ENCODE measurements around the gene UNCX. TPM values are rescaled to one million over a fixed set of nuclear protein-coding genes. Genes with fewer than 3 reads are reported as not detected.
"Not testable (repeated sequence)": the region's sequence is repeated elsewhere in the genome, so short reads cannot be mapped to it uniquely, and the experiment has no call there.

UNCX gene
- total RNA-seq, 2 donors from 2014 or later = not detected

- H3K36me3 ChIP-seq = no peaks in the 10 kb centered on the region
- H3K4me3 ChIP-seq = no peak overlapping the region
- no peaks in the 10 kb centered on the region for H3K4me1 ChIP-seq (replicated peaks)
- 37% methylated on average over 28 of the region's 29 CpGs for WGBS
- H3K9me3 ChIP-seq = no peaks in the 10 kb centered on the region
- no peak overlapping the region for H3K27ac ChIP-seq
- intact Hi-C loops (cut with DNase I) = no loop called here
- TF ChIP-seq CTCF (IDR thresholded peaks at IDR 0.05) = no peak
- TF ChIP-seq POLR2AphosphoS5 (IDR thresholded peaks at IDR 0.05) = no peak
- no peak for TF ChIP-seq POLR2A (IDR thresholded peaks at IDR 0.05)
- H3K27me3 ChIP-seq (replicated peaks; ENCODE audit: insufficient read depth) = peaks cover 40% of the 10 kb centered on the region
- DNase-seq (ENCODE audit: low spot score) = no peak
These were observed 36.7 kb downstream of the UNCX start for GRCh38 chr7:1269336-1269890.

- Histone ChIP-seq H3K4me1 (replicated peaks) (no peaks in the 10 kb centered on the region), H3K36me3 (no peaks in the 10 kb centered on the region), H3K27me3 (replicated peaks; ENCODE audit: insufficient read depth) (peaks cover 40% of the 10 kb centered on the region), H3K9me3 (no peaks in the 10 kb centered on the region), H3K27ac (no peak overlapping the region), H3K4me3 (no peak overlapping the region)
- no peak for DNase-seq (ENCODE audit: low spot score)
- no peak for TF ChIP-seq CTCF (IDR thresholded peaks at IDR 0.05)
- TF ChIP-seq POLR2A (IDR thresholded peaks at IDR 0.05) = no peak
- no peak for TF ChIP-seq POLR2AphosphoS5 (IDR thresholded peaks at IDR 0.05)
- WGBS = 72% methylated on average over 12 of the region's 12 CpGs
- intact Hi-C loops (cut with DNase I) = no loop called here
These were observed 37.5 kb downstream of the UNCX start for GRCh38 chr7:1270181-1270580.

GRCh38 chr7:1271046-1271445 is 38.4 kb downstream of the UNCX start:
- Histone ChIP-seq H3K4me3 (no peak overlapping the region), H3K27me3 (replicated peaks; ENCODE audit: insufficient read depth) (peaks cover 44% of the 10 kb centered on the region), H3K27ac (no peak overlapping the region), H3K36me3 (no peaks in the 10 kb centered on the region), H3K9me3 (no peaks in the 10 kb centered on the region), H3K4me1 (replicated peaks) (no peaks in the 10 kb centered on the region)
- intact Hi-C loops (cut with DNase I) = no loop called here
- WGBS = 88% methylated on average over 14 of the region's 14 CpGs
- TF ChIP-seq CTCF (IDR thresholded peaks at IDR 0.05) (no peak), POLR2A (IDR thresholded peaks at IDR 0.05) (no peak), POLR2AphosphoS5 (IDR thresholded peaks at IDR 0.05) (no peak)
- DNase-seq (ENCODE audit: low spot score) = no peak

GRCh38 chr7:1271656-1272055 is 39.0 kb downstream of the UNCX start:
- H3K4me1 ChIP-seq (replicated peaks) = no peaks in the 10 kb centered on the region
- no peak for TF ChIP-seq POLR2AphosphoS5 (IDR thresholded peaks at IDR 0.05)
- TF ChIP-seq CTCF (IDR thresholded peaks at IDR 0.05) = no peak
- TF ChIP-seq POLR2A (IDR thresholded peaks at IDR 0.05) = no peak
- 84% methylated on average over 13 of the region's 14 CpGs for WGBS
- H3K27me3 ChIP-seq (replicated peaks; ENCODE audit: insufficient read depth) = peaks cover 50% of the 10 kb centered on the region
- no peaks in the 10 kb centered on the region for H3K9me3 ChIP-seq
- intact Hi-C loops (cut with DNase I) = no loop called here
- H3K27ac ChIP-seq = no peak overlapping the region
- H3K36me3 ChIP-seq = no peaks in the 10 kb centered on the region
- DNase-seq (ENCODE audit: low spot score) = no peak
- no peak overlapping the region for H3K4me3 ChIP-seq

GRCh38 chr7:1272136-1272535 is 39.5 kb downstream of the UNCX start:
- DNase-seq (ENCODE audit: low spot score); intact Hi-C loops (cut with DNase I); H3K36me3 ChIP-seq; H3K4me3 ChIP-seq; H3K4me1 ChIP-seq (replicated peaks); H3K27ac ChIP-seq; H3K9me3 ChIP-seq: not testable (repeated sequence)
- peaks cover 49% of the 10 kb centered on the region for H3K27me3 ChIP-seq (replicated peaks; ENCODE audit: insufficient read depth)
